HL-60/S4 treated with retinoic acid at 250 ng/mL for 4 days and 3 days (cell line): ENCODE data around the gene CUX1.
"Not testable (repeated sequence)": the region's sequence is repeated elsewhere in the genome, so short reads cannot be mapped to it uniquely, and the experiment has no call there.

Experiments
- in situ Hi-C: fragments of 300-500 bp; cut with MboI; formaldehyde crosslinking; loops from 2 replicates; pipeline ENCODE4 v1.7.0; 2022; ENCODE audit warnings: low sequenced_read_pairs

Gene CUX1

GRCh38 chr7:102289057-102289456 lies 471.6 kb downstream of the CUX1 start:
- in situ Hi-C loops = loop anchor here (10.0 kb wide), 1 partner anchor 176 kb away; the partner anchor contains the start of genes ALKBH4 and LRWD1

- in situ Hi-C loops = no loop called here
These were observed 473.9 kb downstream of the CUX1 start for GRCh38 chr7:102291056-102291915.

GRCh38 chr7:102291916-102292267 lies 474.5 kb downstream of the CUX1 start:
- in situ Hi-C loops = no loop called here

- in situ Hi-C loops = no loop called here
These were observed 475.7 kb downstream of the CUX1 start for GRCh38 chr7:102292813-102293798.

DNA sequence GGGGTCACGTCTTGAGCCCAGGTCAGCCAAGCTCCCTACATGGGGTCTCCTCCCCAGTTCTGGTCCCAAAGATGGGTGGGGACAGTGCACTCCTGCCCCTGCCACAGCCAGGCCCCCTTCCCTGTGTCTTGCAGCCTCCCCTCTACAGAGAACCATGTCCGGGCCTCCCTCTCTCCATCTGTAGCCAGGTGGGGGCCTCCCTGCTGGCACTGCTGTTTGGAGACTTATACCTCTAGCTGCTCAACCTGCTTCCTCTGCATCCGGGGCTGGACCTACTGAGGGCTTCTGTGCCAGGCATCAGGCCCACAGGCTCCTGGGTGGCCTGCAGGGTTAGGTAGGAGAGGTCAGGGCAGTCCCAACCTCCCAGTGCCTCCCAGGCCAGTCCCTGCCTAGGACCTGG lies 477.2 kb downstream of the CUX1 start:
- in situ Hi-C loops = no loop called here

- in situ Hi-C loops = no loop called here
These were observed 478.1 kb downstream of the CUX1 start for GRCh38 chr7:102295346-102296178.

DNA sequence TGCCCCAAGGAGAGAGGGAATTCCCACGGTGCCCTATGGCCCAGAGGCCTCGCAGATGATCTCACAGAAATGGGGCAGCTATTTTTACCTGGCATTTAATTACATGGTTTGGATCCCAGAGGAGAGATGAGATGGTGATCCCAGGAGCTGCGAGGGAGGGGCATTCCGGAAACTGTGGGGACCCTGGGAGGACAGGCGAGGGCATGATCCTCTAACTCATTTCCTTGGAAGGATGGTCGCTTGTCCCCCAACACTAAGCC lies 478.7 kb downstream of the CUX1 start:
- in situ Hi-C loops = no loop called here

GRCh38 chr7:102296514-102296913 lies 479.1 kb downstream of the CUX1 start:
- in situ Hi-C loops = no loop called here

DNA sequence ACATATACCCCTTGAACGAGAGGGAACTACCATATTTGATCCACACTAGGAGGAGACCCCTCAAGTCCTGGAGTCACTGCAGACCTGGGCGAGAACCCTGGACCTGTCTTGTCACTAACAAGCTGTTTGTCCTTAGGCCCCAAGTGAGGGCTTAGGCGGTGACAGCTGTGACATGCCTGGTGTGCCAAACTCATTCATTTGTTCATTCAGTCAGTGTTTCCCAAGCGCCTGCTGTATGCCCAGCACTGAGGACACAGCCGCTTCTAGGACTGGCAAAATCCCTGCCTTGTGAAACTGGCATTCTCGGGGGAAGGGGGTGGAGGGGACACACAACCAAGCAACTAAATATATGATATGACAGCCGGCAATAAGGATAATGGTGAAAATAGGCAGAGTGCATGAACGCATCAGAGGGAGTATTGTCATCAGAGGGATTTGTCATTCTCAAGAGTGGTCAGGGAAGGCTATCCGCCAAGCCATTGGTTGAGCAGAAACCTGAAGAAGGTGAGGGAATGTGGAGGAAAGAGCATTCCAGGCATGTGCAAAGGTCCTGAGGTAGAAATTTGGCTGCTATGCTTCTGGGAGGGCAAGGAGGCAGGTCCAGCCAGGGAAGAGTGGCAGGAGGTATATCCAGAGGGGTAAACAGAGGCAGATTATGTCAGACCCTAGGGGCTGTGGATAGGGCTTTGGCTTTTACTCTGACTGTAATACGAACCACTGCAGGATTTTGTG lies 480.2 kb downstream of the CUX1 start:
- in situ Hi-C loops = no loop called here

- in situ Hi-C loops = no loop called here
These were observed 483.3 kb downstream of the CUX1 start for GRCh38 chr7:102300643-102301221.

DNA sequence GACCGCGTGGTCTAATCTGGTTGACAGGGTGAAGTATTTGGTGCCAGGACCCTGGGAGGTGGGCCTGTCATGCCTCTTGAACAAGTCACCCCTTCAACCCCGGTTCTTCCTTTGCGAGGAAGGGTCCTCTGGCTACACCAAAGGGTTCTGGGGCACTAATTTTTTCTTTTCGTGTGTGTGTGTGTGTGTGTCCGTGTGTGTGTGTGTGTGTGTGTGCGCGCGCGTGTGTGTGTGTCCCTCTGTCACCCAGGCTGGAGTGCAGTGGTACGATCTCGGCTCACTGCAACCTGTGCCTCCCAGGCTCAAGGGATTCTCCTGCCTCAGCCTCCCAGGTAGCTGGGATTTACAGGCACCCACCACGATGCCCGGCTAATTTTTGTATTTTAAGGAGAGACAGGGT lies 483.9 kb downstream of the CUX1 start:
- in situ Hi-C loops = not testable (repeated sequence)

- in situ Hi-C loops = no loop called here
These were observed 484.6 kb downstream of the CUX1 start for GRCh38 chr7:102302025-102302424.

- in situ Hi-C loops = no loop called here
These were observed 486.4 kb downstream of the CUX1 start for GRCh38 chr7:102303669-102304422.

DNA sequence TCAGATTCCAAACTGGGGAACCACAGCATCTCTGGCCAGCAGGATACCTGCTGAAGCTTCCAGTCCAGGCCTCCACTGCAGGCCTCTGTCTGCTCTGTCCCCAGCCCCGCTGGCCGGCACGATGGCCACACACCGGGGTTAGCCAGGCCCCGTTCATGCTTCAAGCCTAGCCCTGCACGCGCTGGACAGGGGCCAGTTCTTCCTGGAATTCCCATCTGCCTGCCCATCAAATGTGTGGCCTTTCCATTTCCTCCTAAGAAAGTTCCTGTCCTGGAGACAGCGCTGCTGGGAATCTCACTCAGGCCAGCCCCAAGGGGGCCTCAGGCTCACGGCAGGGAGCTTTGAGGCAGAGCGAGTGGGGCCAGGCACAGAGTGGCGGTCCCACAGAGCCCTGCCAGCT lies 487.2 kb downstream of the CUX1 start:
- in situ Hi-C loops = no loop called here

- in situ Hi-C loops = no loop called here
These were observed 488.2 kb downstream of the CUX1 start for GRCh38 chr7:102305414-102306268.

DNA sequence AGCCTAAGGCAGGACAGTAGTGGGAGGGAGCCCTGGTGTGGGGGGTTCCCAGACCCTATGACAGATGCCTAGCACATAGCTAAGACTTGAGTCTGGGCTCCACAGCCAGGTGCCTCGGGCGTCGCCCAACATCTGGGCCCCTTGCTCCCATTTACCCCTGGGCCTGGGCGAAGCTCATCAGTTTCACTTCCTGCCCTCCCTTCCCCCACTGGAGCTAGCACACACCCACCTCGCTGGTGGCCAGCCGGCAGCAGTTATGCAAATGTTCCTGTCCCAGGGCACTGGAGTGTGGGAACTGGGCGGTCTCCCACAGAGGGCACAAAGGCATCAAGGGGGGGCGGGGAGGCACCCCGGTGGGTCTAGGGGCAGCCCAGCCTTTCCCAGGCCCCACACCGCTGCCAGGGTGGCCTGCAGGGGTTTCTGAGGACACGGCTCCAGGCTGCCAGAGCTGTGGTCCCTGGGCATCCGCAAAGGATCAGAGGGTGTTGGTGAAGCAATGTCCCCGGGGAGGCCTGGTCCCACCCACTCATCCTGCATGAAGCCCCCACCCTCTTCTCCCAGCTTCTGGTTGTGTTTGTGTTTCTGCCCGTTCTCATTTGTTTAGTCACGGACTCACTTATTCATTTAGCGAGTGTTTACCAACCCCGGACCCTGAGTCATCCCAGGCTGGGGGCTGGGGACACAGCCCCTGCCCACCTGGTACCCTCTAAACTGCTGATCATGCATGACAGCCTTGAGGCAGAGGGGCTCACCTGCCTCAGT lies 489.7 kb downstream of the CUX1 start:
- in situ Hi-C loops = no loop called here

- in situ Hi-C loops = no loop called here
These were observed 493.0 kb downstream of the CUX1 start for GRCh38 chr7:102310414-102310815.

DNA sequence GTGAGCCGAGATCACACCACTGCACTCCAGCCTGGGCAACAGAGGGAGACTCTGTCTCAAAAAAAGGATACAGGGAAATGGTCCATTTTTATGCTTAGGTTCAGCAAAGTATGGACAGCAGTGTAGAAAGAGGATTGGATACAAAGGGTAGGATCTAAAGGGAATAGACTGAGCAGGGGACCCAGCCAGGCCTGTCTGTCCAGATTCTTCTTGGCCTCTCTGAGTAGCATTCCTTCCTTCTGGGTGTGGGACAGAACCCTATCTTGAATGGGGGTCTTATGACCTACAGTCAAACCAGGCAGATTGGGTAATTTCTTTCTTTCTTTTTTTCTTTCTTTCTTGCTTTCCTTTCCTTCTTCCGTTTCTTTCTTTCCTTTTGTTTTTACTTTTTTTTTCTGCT lies 494.9 kb downstream of the CUX1 start:
- in situ Hi-C loops = no loop called here
